Trophoblast cell (in vitro differentiated cells and primary cell): Measurements from ENCODE around the gene NTPCR.
A peak's percentile ranks its signal among the peaks of the same experiment; 100 is the strongest.

ENCODE experiments used
- DNase-seq, 2 donors: peaks; one replicate each; pipeline ENCODE4 v3.0.0-alpha.2; 2016
- H2AFZ ChIP-seq: 2 replicates; pipeline ENCODE4 v1.6.1; 2013; ENCODE audit warnings: low read length, moderate library complexity, mild to moderate bottlenecking; ENCODE audit not compliant: insufficient read depth, poor library complexity
- H2AK5ac ChIP-seq: 2 replicates; pipeline ENCODE4 v1.6.1; 2013; ENCODE audit warnings: mild to moderate bottlenecking, low read length
- H2BK120ac ChIP-seq: 2 replicates; pipeline ENCODE4 v1.6.1; 2013; ENCODE audit warnings: low read length, mild to moderate bottlenecking, moderate library complexity; ENCODE audit not compliant: insufficient read depth, poor library complexity
- H2BK12ac ChIP-seq: 2 replicates; pipeline ENCODE4 v1.6.1; 2013; ENCODE audit warnings: mild to moderate bottlenecking, low read length, moderate library complexity
- H2BK5ac ChIP-seq: 2 replicates; pipeline ENCODE4 v1.6.1; 2013; ENCODE audit warnings: low read length, low read depth, moderate library complexity, mild to moderate bottlenecking; ENCODE audit not compliant: poor library complexity
- H3K14ac ChIP-seq: 2 replicates; pipeline ENCODE4 v1.6.1; 2013; ENCODE audit warnings: mild to moderate bottlenecking, low read length
- H3K18ac ChIP-seq: 2 replicates; pipeline ENCODE4 v1.6.1; 2013; ENCODE audit warnings: mild to moderate bottlenecking, low read length
- H3K23ac ChIP-seq: 2 replicates; pipeline ENCODE4 v1.6.1; 2013; ENCODE audit warnings: low read length
- H3K27ac ChIP-seq: 2 replicates; pipeline ENCODE4 v1.5.1; 2013; ENCODE audit warnings: low read depth, mild to moderate bottlenecking, inconsistent platforms, low read length, moderate library complexity
- H3K27me3 ChIP-seq: 2 replicates; pipeline ENCODE4 v1.6.1; 2013; ENCODE audit warnings: inconsistent platforms, mild to moderate bottlenecking, low read length, moderate library complexity; ENCODE audit not compliant: insufficient read depth
- H3K36me3 ChIP-seq, 2 experiments: 1 replicate in 1 of 2; 2 replicates in 1 of 2; pipeline ENCODE4 v1.6.1; 2013; ENCODE audit warnings: low read length in 2 of 2, mild to moderate bottlenecking in 2 of 2, moderate library complexity in 1 of 2; ENCODE audit not compliant: insufficient read depth in 2 of 2, control insufficient read depth in 1 of 2
- H3K4ac ChIP-seq: 2 replicates; pipeline ENCODE4 v1.6.1; 2013; ENCODE audit warnings: low read depth, mild to moderate bottlenecking, low read length, moderate library complexity
- H3K4me1 ChIP-seq, 2 experiments: 1 replicate in 1 of 2; 2 replicates in 1 of 2; pipeline ENCODE4 v1.6.1; 2013; ENCODE audit warnings: low read length in 2 of 2, mild to moderate bottlenecking in 2 of 2, moderate library complexity in 1 of 2; ENCODE audit not compliant: insufficient read depth in 2 of 2, control insufficient read depth in 1 of 2
- H3K4me2 ChIP-seq: 2 replicates; pipeline ENCODE4 v1.6.1; 2013; ENCODE audit warnings: inconsistent platforms, mild to moderate bottlenecking, low read length, moderate library complexity
- H3K4me3 ChIP-seq: 2 replicates; pipeline ENCODE4 v1.5.1; 2013; ENCODE audit warnings: mild to moderate bottlenecking, low read depth, low read length, inconsistent platforms
- H3K79me1 ChIP-seq: one replicate; pipeline ENCODE4 v1.6.1; 2013; ENCODE audit warnings: low read length
- H3K79me2 ChIP-seq: 2 replicates; pipeline ENCODE4 v1.6.1; 2013; ENCODE audit warnings: low read length, mild to moderate bottlenecking; ENCODE audit not compliant: control insufficient read depth, insufficient read depth, poor library complexity
- H3K9ac ChIP-seq: 2 replicates; pipeline ENCODE4 v1.6.1; 2013; ENCODE audit warnings: mild to moderate bottlenecking, low read length
- H3K9me3 ChIP-seq: 2 replicates; pipeline ENCODE4 v1.6.1; 2013; ENCODE audit warnings: low read depth, mild to moderate bottlenecking, control low read depth, inconsistent platforms, low read length; ENCODE audit not compliant: insufficient read depth
- H4K12ac ChIP-seq: 2 replicates; pipeline ENCODE4 v1.6.1; 2013; ENCODE audit warnings: low read depth, mild to moderate bottlenecking, low read length, moderate library complexity
- H4K8ac ChIP-seq: 2 replicates; pipeline ENCODE4 v1.6.1; 2013; ENCODE audit warnings: low read depth, mild to moderate bottlenecking, low read length, moderate library complexity
- H4K91ac ChIP-seq: one replicate; pipeline ENCODE4 v1.6.1; 2013; ENCODE audit warnings: low read depth, mild to moderate bottlenecking, low read length, moderate library complexity
- WGBS: extraction: QIAGEN DNeasy Blood & Tissue Kit; methylation state at CpG from one replicate; pipeline ENCODE4 v1.1.7; 2013; ENCODE audit warnings: missing lambda C conversion rate; ENCODE audit not compliant: insufficient read length, insufficient coverage; ENCODE audit errors: extremely low coverage; 5-methylcytosine and 5-hydroxymethylcytosine counted together

The NTPCR gene

GRCh38 chr1:232980355-232980978 lies 30.1 kb downstream of the NTPCR start:
- Histone ChIP-seq H3K9me3 (no peaks in the 10 kb centered on the region), H3K18ac (no peak overlapping the region), H3K14ac (no peak overlapping the region), H2AFZ (no peak overlapping the region), H3K23ac (no peak overlapping the region), H2AK5ac (no peak overlapping the region), H3K79me1 (no peaks in the 10 kb centered on the region), H4K8ac (no peak overlapping the region), H3K27me3 (no peaks in the 10 kb centered on the region), H2BK12ac (no peak overlapping the region), H3K4me1 (peaks cover 0 to 3% of the 10 kb centered on the region in 2 experiments), H2BK5ac (no peak overlapping the region), H4K12ac (no peak overlapping the region), H3K4ac (no peak overlapping the region), H4K91ac (no peak overlapping the region), H3K27ac (no peak overlapping the region), H2BK120ac (no peak overlapping the region), H3K4me2 (no peak overlapping the region), H3K79me2 (no peaks in the 10 kb centered on the region), H3K36me3 (peaks cover 9 to 10% of the 10 kb centered on the region in 2 experiments), H3K9ac (no peak overlapping the region), H3K4me3 (no peak overlapping the region)
- peak in 1 of 2 donors; percentile 10 for DNase-seq
- WGBS: no CpG with 5 or more reads among the region's 13 CpGs

- H4K12ac ChIP-seq: no peak overlapping the region
- no peak overlapping the region for H3K4ac ChIP-seq
- H2AK5ac ChIP-seq: no peak overlapping the region
- H3K14ac ChIP-seq: no peak overlapping the region
- no peak overlapping the region for H4K8ac ChIP-seq
- no peaks in the 10 kb centered on the region for H3K79me2 ChIP-seq
- H3K4me1 ChIP-seq: peaks cover 0 to 3% of the 10 kb centered on the region in 2 experiments
- H2BK12ac ChIP-seq: no peak overlapping the region
- no peak overlapping the region for H2AFZ ChIP-seq
- no CpG with 5 or more reads among the region's 9 CpGs for WGBS
- no peak overlapping the region for H3K18ac ChIP-seq
- no peak overlapping the region for H3K4me2 ChIP-seq
- H3K4me3 ChIP-seq: no peak overlapping the region
- H2BK120ac ChIP-seq: no peak overlapping the region
- H3K27me3 ChIP-seq: no peaks in the 10 kb centered on the region
- H3K36me3 ChIP-seq: peaks cover 9 to 10% of the 10 kb centered on the region in 2 experiments
- H3K27ac ChIP-seq: no peak overlapping the region
- H3K9me3 ChIP-seq: no peaks in the 10 kb centered on the region
- H3K23ac ChIP-seq: no peak overlapping the region
- H4K91ac ChIP-seq: no peak overlapping the region
- H3K9ac ChIP-seq: no peak overlapping the region
- H2BK5ac ChIP-seq: no peak overlapping the region
- no peaks in the 10 kb centered on the region for H3K79me1 ChIP-seq
- DNase-seq: no peak
These were observed 30.7 kb downstream of the NTPCR start for GRCh38 chr1:232980986-232981560.

GRCh38 chr1:232982238-232982944 lies 32.0 kb downstream of the NTPCR start:
- Histone ChIP-seq H3K9ac (no peak overlapping the region), H3K14ac (no peak overlapping the region), H3K4me2 (no peak overlapping the region)

GRCh38 chr1:232983375-232983774 lies 33.0 kb downstream of the NTPCR start:
- H3K18ac ChIP-seq: no peak overlapping the region
- DNase-seq: no peak
- peaks cover 0 to 3% of the 10 kb centered on the region in 2 experiments for H3K4me1 ChIP-seq
- no peaks in the 10 kb centered on the region for H3K36me3 ChIP-seq
- no peak overlapping the region for H3K4ac ChIP-seq
- H3K9me3 ChIP-seq: no peaks in the 10 kb centered on the region
- H4K91ac ChIP-seq: no peak overlapping the region
- no peak overlapping the region for H3K14ac ChIP-seq
- H2BK12ac ChIP-seq: no peak overlapping the region
- H3K23ac ChIP-seq: no peak overlapping the region
- no peak overlapping the region for H2AK5ac ChIP-seq
- H3K27ac ChIP-seq: no peak overlapping the region
- no peak overlapping the region for H2BK5ac ChIP-seq
- no peak overlapping the region for H3K9ac ChIP-seq
- H3K4me3 ChIP-seq: no peak overlapping the region
- H2AFZ ChIP-seq: no peak overlapping the region
- H3K27me3 ChIP-seq: no peaks in the 10 kb centered on the region
- H3K79me2 ChIP-seq: no peaks in the 10 kb centered on the region
- no peak overlapping the region for H2BK120ac ChIP-seq
- no peaks in the 10 kb centered on the region for H3K79me1 ChIP-seq
- WGBS: no CpG with 5 or more reads among the region's 14 CpGs
- H4K12ac ChIP-seq: no peak overlapping the region
- no peak overlapping the region for H3K4me2 ChIP-seq
- no peak overlapping the region for H4K8ac ChIP-seq

More at GRCh38 chr1:232982238-232982944, 32.0 kb downstream of the NTPCR start:
- H4K91ac ChIP-seq: no peak overlapping the region
- no peaks in the 10 kb centered on the region for H3K79me2 ChIP-seq
- DNase-seq: peak; percentile 57 to 80
- no peaks in the 10 kb centered on the region for H3K27me3 ChIP-seq
- no peak overlapping the region for H2AFZ ChIP-seq
- no peak overlapping the region for H2BK5ac ChIP-seq
- no peak overlapping the region for H3K27ac ChIP-seq
- H3K18ac ChIP-seq: no peak overlapping the region
- H4K8ac ChIP-seq: no peak overlapping the region
- no peak overlapping the region for H3K4ac ChIP-seq
- H2AK5ac ChIP-seq: no peak overlapping the region
- no peaks in the 10 kb centered on the region for H3K79me1 ChIP-seq
- WGBS: no CpG with 5 or more reads among the region's 13 CpGs
- H2BK120ac ChIP-seq: no peak overlapping the region
- no peak overlapping the region for H3K4me3 ChIP-seq
- no peaks in the 10 kb centered on the region for H3K9me3 ChIP-seq
- H2BK12ac ChIP-seq: no peak overlapping the region
- no peak overlapping the region for H4K12ac ChIP-seq
- H3K4me1 ChIP-seq: peaks cover 0 to 3% of the 10 kb centered on the region in 2 experiments
- no peak overlapping the region for H3K23ac ChIP-seq
- peaks cover 0 to 3% of the 10 kb centered on the region in 2 experiments for H3K36me3 ChIP-seq
